ENCODE data around the gene FERMT2. TPM values are rescaled to one million over a fixed set of nuclear protein-coding genes. Genes with fewer than 3 reads are reported as not detected.

The FERMT2 gene
- total RNA-seq, 1 experiment from 2014 or later = 46.0 TPM

DNA sequence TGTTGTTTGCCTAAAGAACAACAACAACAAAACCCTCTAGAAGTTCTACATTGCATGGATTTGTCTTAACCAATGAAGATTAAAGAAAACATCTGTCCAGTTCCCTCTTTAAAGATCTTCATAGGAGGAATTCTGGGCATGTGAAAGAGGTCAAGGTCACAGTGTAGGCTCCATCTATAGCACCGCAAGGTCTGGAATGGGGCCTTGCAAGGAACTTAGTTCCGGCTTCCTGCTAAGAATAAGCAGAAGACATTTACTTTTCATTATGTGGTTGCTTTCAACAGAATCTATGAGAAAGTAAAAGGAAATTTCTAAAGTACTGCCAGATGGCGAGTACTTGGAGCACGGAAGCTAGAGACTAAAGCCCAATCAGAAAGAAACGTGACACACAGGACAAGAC, 102.2 kb downstream of the FERMT2 start:
- no peak for DNase-seq (ENCODE audit: low read depth)
- in situ Hi-C loops (cut with HindIII; ENCODE audit: low pct_unique_long_range_greater_than_20kb, low sequenced_read_pairs) = no loop called here

DNA sequence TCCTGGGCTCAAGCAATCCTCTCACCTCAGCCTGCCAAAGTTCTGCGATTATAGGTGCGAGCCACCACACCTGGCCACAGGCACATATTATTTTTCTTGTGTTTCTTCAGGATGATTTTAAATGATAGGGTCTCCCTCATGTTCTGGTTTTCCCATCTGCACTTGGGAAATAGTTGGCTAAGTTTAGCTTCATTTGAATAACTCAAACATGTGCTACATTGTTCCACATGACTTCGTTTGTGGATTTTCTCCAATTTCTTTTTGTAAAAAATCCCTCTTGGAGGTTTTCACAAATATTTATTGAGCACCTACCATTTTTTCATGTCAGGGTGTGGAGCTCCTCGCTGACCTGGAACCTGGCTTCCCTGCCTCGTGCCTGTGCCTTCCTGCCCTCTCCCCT, 104.3 kb downstream of the FERMT2 start:
- in situ Hi-C loops (cut with HindIII; ENCODE audit: low pct_unique_long_range_greater_than_20kb, low sequenced_read_pairs) = no loop called here
- DNase-seq (ENCODE audit: low read depth) = no peak

DNA sequence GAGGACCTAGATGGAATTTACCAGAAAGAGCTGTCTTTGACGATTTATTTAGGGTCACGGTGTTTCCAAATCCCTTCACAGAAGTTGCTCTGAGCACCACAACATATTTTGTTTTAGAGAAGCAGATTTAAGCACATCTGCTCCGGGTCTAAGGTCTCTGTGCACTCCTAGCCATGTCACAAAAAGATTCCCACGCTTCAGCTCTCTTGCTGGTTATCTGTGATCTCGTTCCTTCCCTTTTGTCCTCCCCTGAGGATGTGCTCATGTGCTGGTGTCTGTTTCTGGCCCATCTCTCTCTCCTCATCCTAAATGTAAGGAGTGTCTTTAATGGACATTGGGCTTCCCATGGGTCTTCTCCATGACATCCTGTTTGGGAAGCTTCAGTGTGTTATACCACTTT, 105.8 kb downstream of the FERMT2 start:
- DNase-seq (ENCODE audit: low read depth) = no peak
- in situ Hi-C loops (cut with HindIII; ENCODE audit: low pct_unique_long_range_greater_than_20kb, low sequenced_read_pairs) = no loop called here

GRCh38 chr14:52844262-52845060, 106.4 kb downstream of the FERMT2 start:
- in situ Hi-C loops (cut with HindIII; ENCODE audit: low pct_unique_long_range_greater_than_20kb, low sequenced_read_pairs) = no loop called here
- DNase-seq (ENCODE audit: low read depth) = no peak

DNA sequence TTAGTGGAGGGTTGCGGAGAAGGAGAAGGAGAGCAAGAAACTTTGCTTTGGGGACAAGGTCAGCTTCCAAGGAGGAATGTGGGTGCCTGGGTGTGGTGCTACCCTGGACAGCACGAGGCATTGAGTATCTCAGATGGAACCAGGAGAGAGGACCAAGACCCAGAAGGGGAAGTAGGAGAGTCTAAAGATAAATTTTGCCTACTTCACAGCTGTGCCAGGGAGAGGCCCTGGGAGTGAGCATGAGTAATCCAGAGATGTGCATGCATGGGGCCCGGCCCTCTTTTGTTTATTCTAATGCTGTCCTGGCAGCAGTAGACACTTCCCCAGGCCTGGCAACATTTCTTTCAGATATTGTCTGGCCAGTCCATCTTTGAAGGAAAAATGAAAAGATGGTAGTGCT, 110.0 kb downstream of the FERMT2 start:
- in situ Hi-C loops (cut with HindIII; ENCODE audit: low pct_unique_long_range_greater_than_20kb, low sequenced_read_pairs) = no loop called here

GRCh38 chr14:52837451-52837850, 113.4 kb downstream of the FERMT2 start:
- DNase-seq (ENCODE audit: low read depth) = no peak
- in situ Hi-C loops (cut with HindIII; ENCODE audit: low pct_unique_long_range_greater_than_20kb, low sequenced_read_pairs) = no loop called here

More for the DNA sequence above, 110.0 kb downstream of the FERMT2 start:
- peak; percentile 8 for DNase-seq (ENCODE audit: low read depth)

- DNase-seq (ENCODE audit: low read depth) = no peak
- in situ Hi-C loops (cut with HindIII; ENCODE audit: low pct_unique_long_range_greater_than_20kb, low sequenced_read_pairs) = no loop called here
Measured at GRCh38 chr14:52836063-52836462, 114.8 kb downstream of the FERMT2 start.

DNA sequence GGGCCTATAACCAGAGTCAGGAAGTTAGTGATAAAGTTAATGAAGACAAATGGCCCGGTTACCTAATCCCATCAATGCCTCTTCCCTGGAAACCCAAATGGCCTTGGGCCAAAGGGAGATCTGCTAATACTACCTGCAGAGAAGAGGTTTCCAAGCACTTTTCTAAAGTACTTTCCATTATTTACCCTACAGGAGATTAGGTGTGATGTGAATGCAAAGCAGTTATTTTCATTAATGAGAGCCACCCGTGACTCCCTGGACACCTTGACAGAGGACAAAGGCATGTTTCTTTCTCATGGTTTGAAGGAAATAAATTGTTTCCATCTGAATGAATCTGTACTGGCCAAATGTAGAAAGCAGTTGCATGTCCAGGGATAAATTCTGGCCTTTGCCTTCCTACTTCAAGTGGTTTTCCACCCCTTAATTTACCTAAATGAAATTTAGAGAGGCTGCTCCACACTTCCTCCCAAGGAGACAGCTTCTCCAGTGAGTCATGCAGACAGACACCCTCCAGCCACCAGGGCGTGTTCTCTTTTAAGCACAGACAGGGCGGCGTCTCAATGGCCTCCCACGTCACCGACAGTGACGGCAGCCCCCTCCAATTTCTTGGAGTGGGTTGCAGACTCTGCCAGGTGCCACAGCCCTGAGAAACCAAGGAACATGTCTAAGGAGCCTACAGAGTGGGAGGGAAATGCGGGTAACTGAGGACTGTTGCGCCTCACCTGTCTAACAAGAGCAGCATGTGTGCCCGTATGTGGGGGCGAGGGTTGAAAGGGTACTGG, 115.5 kb downstream of the FERMT2 start:
- DNase-seq (ENCODE audit: low read depth) = peak; percentile 44
- in situ Hi-C loops (cut with HindIII; ENCODE audit: low pct_unique_long_range_greater_than_20kb, low sequenced_read_pairs) = no loop called here

GRCh38 chr14:52834440-52834842, 116.4 kb downstream of the FERMT2 start:
- in situ Hi-C loops (cut with HindIII; ENCODE audit: low pct_unique_long_range_greater_than_20kb, low sequenced_read_pairs) = no loop called here
- DNase-seq (ENCODE audit: low read depth) = peak; percentile 7

DNA sequence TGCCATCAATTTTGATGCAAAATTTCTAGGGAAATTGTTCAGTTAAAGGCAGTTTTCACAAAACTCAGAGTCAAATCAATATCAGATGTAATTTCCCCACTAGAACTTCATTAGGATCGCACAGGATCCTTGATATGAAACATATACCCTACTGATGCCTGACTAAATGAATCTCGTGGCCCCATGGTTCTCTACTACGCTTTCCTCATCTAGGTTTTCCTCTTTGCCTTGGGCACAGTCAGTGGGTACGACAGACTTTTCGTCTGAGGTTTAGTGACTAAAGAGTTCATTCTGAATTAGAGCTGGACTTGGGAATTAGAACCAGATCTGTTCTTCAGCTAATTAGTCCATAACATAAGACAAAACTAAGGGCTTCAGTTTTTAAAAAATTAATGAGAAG, 117.0 kb downstream of the FERMT2 start:
- in situ Hi-C loops (cut with HindIII; ENCODE audit: low pct_unique_long_range_greater_than_20kb, low sequenced_read_pairs) = no loop called here
- no peak for DNase-seq (ENCODE audit: low read depth)

- in situ Hi-C loops (cut with HindIII; ENCODE audit: low pct_unique_long_range_greater_than_20kb, low sequenced_read_pairs) = no loop called here
- no peak for DNase-seq (ENCODE audit: low read depth)
Measured at GRCh38 chr14:52829527-52830185, 121.2 kb downstream of the FERMT2 start.

GRCh38 chr14:52827426-52827825, 123.4 kb downstream of the FERMT2 start:
- DNase-seq (ENCODE audit: low read depth) = no peak
- in situ Hi-C loops (cut with HindIII; ENCODE audit: low pct_unique_long_range_greater_than_20kb, low sequenced_read_pairs) = no loop called here

GRCh38 chr14:52825085-52825484, 125.8 kb downstream of the FERMT2 start:
- no peak for DNase-seq (ENCODE audit: low read depth)
- in situ Hi-C loops (cut with HindIII; ENCODE audit: low pct_unique_long_range_greater_than_20kb, low sequenced_read_pairs) = no loop called here

GRCh38 chr14:52824462-52824861, 126.4 kb downstream of the FERMT2 start:
- DNase-seq (ENCODE audit: low read depth) = no peak
- in situ Hi-C loops (cut with HindIII; ENCODE audit: low pct_unique_long_range_greater_than_20kb, low sequenced_read_pairs) = no loop called here

DNA sequence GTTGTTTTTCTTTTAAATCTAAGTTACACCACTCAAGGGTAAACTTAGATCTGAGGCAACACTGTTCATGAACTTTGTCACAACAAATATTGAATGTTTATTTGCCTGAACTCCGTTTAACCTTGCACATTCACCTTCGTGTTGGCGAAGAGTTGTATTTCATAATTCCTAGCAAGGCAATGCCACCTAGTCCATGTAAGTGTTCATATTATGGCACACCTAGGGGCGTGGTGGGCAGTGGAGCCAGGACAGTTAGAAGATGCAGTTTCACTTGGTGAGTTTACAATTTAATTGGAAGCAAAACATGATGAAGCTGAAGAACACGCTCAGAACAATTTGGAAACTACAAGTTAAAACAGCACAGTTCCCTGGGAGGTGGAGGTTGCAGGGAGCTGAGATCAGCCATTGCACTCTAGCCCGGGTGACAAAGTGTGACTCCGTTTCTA, 129.0 kb downstream of the FERMT2 start:
- in situ Hi-C loops (cut with HindIII; ENCODE audit: low pct_unique_long_range_greater_than_20kb, low sequenced_read_pairs) = no loop called here
- no peak for DNase-seq (ENCODE audit: low read depth)

DNA sequence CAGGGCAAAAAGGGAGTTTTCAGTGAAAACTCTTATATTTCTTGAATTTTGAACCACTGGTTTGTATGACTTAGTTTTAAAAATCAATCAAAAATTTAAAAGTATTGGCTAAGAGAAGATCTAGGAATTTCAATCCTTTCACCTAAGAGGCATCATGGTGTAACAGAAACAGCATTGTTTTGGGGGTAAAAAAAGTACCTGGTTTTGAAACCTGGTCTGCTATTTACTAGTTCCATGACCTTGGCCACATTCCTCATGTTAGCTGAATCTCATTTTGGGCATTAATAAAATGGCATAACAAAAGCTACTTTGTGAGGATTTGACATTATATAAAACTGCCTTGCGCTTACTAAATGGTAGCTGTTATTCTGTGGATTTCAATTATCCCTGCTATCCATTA, 142.7 kb downstream of the FERMT2 start:
- in situ Hi-C loops (cut with HindIII; ENCODE audit: low pct_unique_long_range_greater_than_20kb, low sequenced_read_pairs) = no loop called here
- no peak for DNase-seq (ENCODE audit: low read depth)
